ENCODE measurements around the gene WDR89. TPM values are rescaled to one million over a fixed set of nuclear protein-coding genes. Genes with fewer than 3 reads are reported as not detected.

Gene WDR89
- total and polyA plus RNA-seq, 2 donors = 8.1 to 28.3 TPM

DNA sequence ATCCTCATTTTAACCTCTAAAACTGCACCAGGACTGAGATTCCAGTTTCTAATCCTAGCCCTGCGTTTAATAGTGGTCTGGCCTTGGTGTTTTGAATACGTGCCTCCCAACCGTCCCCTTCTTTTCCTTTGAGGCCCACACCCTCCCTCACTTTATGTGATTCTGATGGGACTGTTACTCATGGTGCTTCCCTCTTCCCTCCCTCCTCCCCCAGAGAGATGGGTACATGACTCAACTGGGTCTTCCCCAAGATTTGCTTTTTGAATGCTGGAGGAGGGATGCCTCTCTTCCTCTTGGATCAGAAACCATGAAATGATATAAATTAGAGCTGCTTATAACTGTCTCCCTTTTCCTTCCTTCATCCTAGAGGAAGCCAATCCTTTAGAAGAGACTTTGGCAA, 90.3 kb downstream of the WDR89 start:
- WGBS = 37% methylated on average over 3 of the region's 3 CpGs
- DNase-seq (ENCODE audit: extremely low spot score) = no peak
- no peaks in the 10 kb centered on the region for H3K4me1 ChIP-seq (ENCODE audit: insufficient read depth)
- no peak overlapping the region for H3K27ac ChIP-seq (ENCODE audit: low read depth)
- H3K36me3 ChIP-seq (ENCODE audit: insufficient read depth) = no peaks in the 10 kb centered on the region
- H3K4me3 ChIP-seq (ENCODE audit: low read depth, low read length) = no peak overlapping the region

DNA sequence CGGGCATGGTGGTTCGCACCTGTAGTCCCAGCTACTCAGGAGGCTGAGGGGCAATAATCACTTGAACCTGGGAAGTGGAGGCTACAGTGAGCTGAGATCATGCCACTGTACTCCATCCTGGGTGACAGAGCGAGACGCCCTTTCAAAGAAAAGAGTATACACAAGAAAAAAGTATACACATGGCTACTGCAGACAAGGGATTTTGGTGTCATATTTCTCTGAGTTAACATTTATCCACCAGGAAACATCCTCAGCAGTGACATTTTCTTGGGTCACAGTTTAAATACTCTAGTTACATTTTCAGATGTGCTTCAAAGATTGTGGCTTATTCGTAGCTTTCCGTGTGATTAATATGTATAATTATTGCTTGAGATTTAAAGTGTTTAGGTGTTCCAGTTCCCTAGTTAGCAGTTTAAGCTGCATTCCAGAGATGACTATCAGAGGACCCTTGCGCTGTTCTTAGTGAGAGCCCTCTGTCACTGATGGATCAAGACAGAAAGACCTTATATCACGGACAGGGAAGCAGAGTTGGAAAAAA, 93.8 kb downstream of the WDR89 start:
- 63% methylated on average over 8 of the region's 8 CpGs for WGBS
- no peaks in the 10 kb centered on the region for H3K4me1 ChIP-seq (ENCODE audit: insufficient read depth)
- H3K27ac ChIP-seq (ENCODE audit: low read depth) = no peak overlapping the region
- H3K36me3 ChIP-seq (ENCODE audit: insufficient read depth) = no peaks in the 10 kb centered on the region
- no peak for DNase-seq (ENCODE audit: extremely low spot score)
- H3K4me3 ChIP-seq (ENCODE audit: low read depth, low read length) = no peak overlapping the region

Small RNA genes lying within 50 kb of the gene (small RNA-seq; reads per million reads assigned to genes)
- gene RF00012 = not detected
- gene RF00019 = not detected
- not detected for gene RNU6-1162P
- gene RNU6-597P = not detected

Other genes starting within 250 kb of the WDR89 start
- gene PPP2R5E, start 98.5 kb downstream of the WDR89 start, total RNA-seq = 41.7 TPM
- 16.5 TPM for gene PPP2R5E, start 98.5 kb downstream of the WDR89 start, polyA plus RNA-seq
- 40.1 TPM for gene SGPP1, start 86.2 kb upstream of the WDR89 start, total RNA-seq
- 13.0 TPM for gene SGPP1, start 86.2 kb upstream of the WDR89 start, polyA plus RNA-seq
- 102 TPM for gene SYNE2, start 211.1 kb upstream of the WDR89 start, total RNA-seq
- gene SYNE2, start 211.1 kb upstream of the WDR89 start, polyA plus RNA-seq = 33.5 TPM

All from urinary bladder (tissue), 4 donors.